NCI-H2029 treated with DMSO at 0.1 percent for 48 hours (cell line): ENCODE results near the gene MED26.
"Not testable (repeated sequence)": the region's sequence is repeated elsewhere in the genome, so short reads cannot be mapped to it uniquely, and the experiment has no call there.

Source experiments
- DNase-seq: peaks from one replicate; lab custom pipeline; 2025; lab: John Stamatoyannopoulos, UW

The MED26 gene

GRCh38 chr19:16628183-16628983 is at the start of gene MED26:
TSS of gene MED26 (minus strand) at chr19:16628204. CDS start at chr19:16627943, 261 bp downstream.
- peak; percentile 80 for DNase-seq

GRCh38 chr19:16677055-16677454 is 49.1 kb upstream of the MED26 start:
- DNase-seq: no peak

GRCh38 chr19:16676101-16676798 is 48.2 kb upstream of the MED26 start:
- no peak for DNase-seq

GRCh38 chr19:16673839-16674238 is 45.8 kb upstream of the MED26 start:
- DNase-seq: not testable (repeated sequence)

GRCh38 chr19:16673231-16673630 is 45.2 kb upstream of the MED26 start:
- no peak for DNase-seq

- no peak for DNase-seq
Observed at GRCh38 chr19:16671652-16672274, 43.8 kb upstream of the MED26 start.

GRCh38 chr19:16670291-16670690 is 42.3 kb upstream of the MED26 start:
- DNase-seq: no peak

GRCh38 chr19:16668702-16669101 is 40.7 kb upstream of the MED26 start:
- DNase-seq: not testable (repeated sequence)

- no peak for DNase-seq
Observed at GRCh38 chr19:16668176-16668575, 40.2 kb upstream of the MED26 start.

- no peak for DNase-seq
Observed at GRCh38 chr19:16661480-16662034, 33.6 kb upstream of the MED26 start.

- DNase-seq: no peak
Observed at GRCh38 chr19:16660763-16661479, 32.9 kb upstream of the MED26 start, which contains the start of gene TMEM38A. TSS of gene TMEM38A (plus strand) at chr19:16661139. CDS start at chr19:16661218, 79 bp downstream.

GRCh38 chr19:16659832-16660708 is 32.1 kb upstream of the MED26 start, which contains the start of gene SMIM7:
TSS of gene SMIM7 (minus strand) at chr19:16660144. CDS start at chr19:16660110, 34 bp downstream.
- peak; percentile 95 for DNase-seq

GRCh38 chr19:16659464-16659831 is 31.4 kb upstream of the MED26 start:
- DNase-seq: no peak

GRCh38 chr19:16657384-16657783 is 29.4 kb upstream of the MED26 start:
- no peak for DNase-seq

- DNase-seq: no peak
Observed at GRCh38 chr19:16655727-16656126, 27.7 kb upstream of the MED26 start.

GRCh38 chr19:16654627-16655026 is 26.6 kb upstream of the MED26 start:
- no peak for DNase-seq

- no peak for DNase-seq
Observed at GRCh38 chr19:16654140-16654539, 26.1 kb upstream of the MED26 start.

- DNase-seq: no peak
Observed at GRCh38 chr19:16652854-16653253, 24.9 kb upstream of the MED26 start.

GRCh38 chr19:16651421-16652188 is 23.6 kb upstream of the MED26 start:
- DNase-seq: not testable (repeated sequence)

- no peak for DNase-seq
Observed at GRCh38 chr19:16650821-16651220, 22.8 kb upstream of the MED26 start.
